B cell (primary cell): ENCODE measurements around the gene TMEM80. TPM values are rescaled to one million over a fixed set of nuclear protein-coding genes. Genes with fewer than 3 reads are reported as not detected.
"Not testable (repeated sequence)": the region's sequence is repeated elsewhere in the genome, so short reads cannot be mapped to it uniquely, and the experiment has no call there.

Experiments used
- ATAC-seq: fragments of 200-7000 bp; cut with Tn5 transposase; one replicate; pipeline ENCODE4 v1.10.0; 2021; ENCODE audit warnings: low read depth, mild to moderate bottlenecking, moderate number of reproducible peaks, moderate library complexity
- CTCF ChIA-PET: fragments of 350-600 bp; sonication (Branson Sonifier 250); formaldehyde crosslinking; loops from one replicate; lab custom pipeline; 2021; ENCODE audit warnings: antibody characterized with exemption, inconsistent platforms; lab: Charles Lee
- POLR2A ChIA-PET: fragments of 350-600 bp; sonication (Branson Sonifier 250); formaldehyde crosslinking; loops from one replicate; lab custom pipeline; 2021; ENCODE audit warnings: antibody characterized with exemption; lab: Charles Lee
- DNase-seq: peaks from one replicate; pipeline ENCODE4 v3.0.0; 2013
- H2AFZ ChIP-seq: 2 replicates; pipeline ENCODE4 v1.6.1; 2012; ENCODE audit warnings: mild to moderate bottlenecking, low read depth, low read length; ENCODE audit not compliant: insufficient read depth, poor library complexity, severe bottlenecking
- H3K27ac ChIP-seq, 2 donors: 1 replicate in 1 of 2; 2 replicates in 1 of 2; pipeline ENCODE4 v1.5.1; 2012 to 2013; ENCODE audit warnings: low read length in 2 of 2, mild to moderate bottlenecking in 2 of 2, moderate library complexity in 1 of 2
- H3K27me3 ChIP-seq, 4 experiments: fragments of 200-600 bp in 1 of 4; sonication (generic) in 1 of 4; replicated peaks in 1 of 4; 1 replicate in 2 of 4; 2 replicates in 2 of 4; pipeline versions ENCODE4 v1.6.1 to v1.7.0; 2013 to 2016; ENCODE audit warnings: low read length in 3 of 4, mild to moderate bottlenecking in 2 of 4, mixed read lengths in 1 of 4, moderate library complexity in 1 of 4; ENCODE audit not compliant: insufficient read depth in 4 of 4, control insufficient read depth in 3 of 4; ENCODE audit errors: control extremely low read depth in 1 of 4
- H3K36me3 ChIP-seq, 2 experiments: replicated peaks in 1 of 2; 1 replicate in 1 of 2; 2 replicates in 1 of 2; pipeline versions ENCODE4 v1.6.1 to v1.7.1; 2013; ENCODE audit warnings: low read length in 1 of 2; ENCODE audit not compliant: insufficient read depth in 2 of 2, control insufficient read depth in 1 of 2; ENCODE audit errors: control extremely low read depth in 1 of 2, extremely low read depth in 1 of 2
- H3K4me1 ChIP-seq, 2 donors: fragments of 200-600 bp in 1 of 2; sonication (generic) in 1 of 2; 1 replicate in 1 of 2; 2 replicates in 1 of 2; pipeline versions ENCODE4 v1.5.1 to v1.6.1; 2013 to 2017; ENCODE audit warnings: low read length in 2 of 2; ENCODE audit not compliant: control insufficient read depth in 2 of 2, insufficient read depth in 2 of 2
- H3K4me2 ChIP-seq: replicated peaks from 2 replicates; pipeline ENCODE3; 2012; ENCODE audit warnings: mild to moderate bottlenecking, low read depth, low read length; ENCODE audit not compliant: poor library complexity, severe bottlenecking
- H3K4me3 ChIP-seq, 5 experiments: fragments of 200-600 bp in 1 of 5; sonication (generic) in 1 of 5; 1 replicate in 3 of 5; 2 replicates in 2 of 5; pipeline versions ENCODE4 v1.5.1 to v1.7.0; 2011 to 2016; ENCODE audit warnings: low read length in 4 of 5, mild to moderate bottlenecking in 4 of 5, low read depth in 2 of 5, control low read depth in 1 of 5, moderate library complexity in 1 of 5; ENCODE audit not compliant: insufficient read depth in 1 of 5; ENCODE audit errors: control extremely low read depth in 1 of 5, extremely low read depth in 1 of 5
- H3K79me2 ChIP-seq: fragments of 200-600 bp; sonication (generic); one replicate; pipeline ENCODE4 v1.6.0; 2016; ENCODE audit warnings: low read length; ENCODE audit not compliant: control insufficient read depth, insufficient read depth
- H3K9ac ChIP-seq: fragments of 200-600 bp; sonication (generic); 2 replicates; pipeline ENCODE4 v1.6.1; 2017; ENCODE audit warnings: mild to moderate bottlenecking, low read length, moderate library complexity
- H3K9me3 ChIP-seq, 3 donors: one replicate each; pipeline versions ENCODE4 v1.6.1 to v1.7.1; 2013; ENCODE audit warnings: low read length in 2 of 3; ENCODE audit not compliant: control insufficient read depth in 2 of 3, insufficient read depth in 1 of 3; ENCODE audit errors: control extremely low read depth in 1 of 3
- H4K20me1 ChIP-seq: 2 replicates; pipeline ENCODE4 v1.6.0; 2012; ENCODE audit warnings: mild to moderate bottlenecking, low read length; ENCODE audit not compliant: insufficient read depth, control insufficient read depth, poor library complexity, severe bottlenecking
- H3K27ac Mint-ChIP-seq: one replicate; pipeline ENCODE4 v1.8.0; 2021; ENCODE audit warnings: mixed read lengths
- H3K27me3 Mint-ChIP-seq: one replicate; pipeline ENCODE4 v1.8.0; 2021; ENCODE audit warnings: mixed read lengths
- H3K4me1 Mint-ChIP-seq: one replicate; pipeline ENCODE4 v1.8.0; 2021; ENCODE audit warnings: mixed read lengths
- H3K4me3 Mint-ChIP-seq: one replicate; pipeline ENCODE4 v1.8.0; 2021; ENCODE audit warnings: mixed read lengths
- H3K9me3 Mint-ChIP-seq: one replicate; pipeline ENCODE4 v1.8.0; 2022; ENCODE audit warnings: mixed read lengths; ENCODE audit not compliant: insufficient read depth
- EZH2 ChIP-seq: IDR thresholded peaks from 2 replicates; pipeline ENCODE4 v1.6.1; 2012; ENCODE audit warnings: borderline replicate concordance, low read depth, mild to moderate bottlenecking, moderate library complexity, low read length; ENCODE audit not compliant: insufficient read depth, poor library complexity, severe bottlenecking
- WGBS: methylation state at CpG from one replicate; pipeline ENCODE4 v1.1.5; 2013; ENCODE audit warnings: missing lambda C conversion rate; ENCODE audit not compliant: insufficient coverage; 5-methylcytosine and 5-hydroxymethylcytosine counted together
- intact Hi-C: fragments of 100-400 bp; cut with micrococcal nuclease; formaldehyde crosslinking; loops from one replicate; pipeline ENCODE4 v1.10.0; 2022
- polyA plus RNA-seq: library from polyadenylated mRNA; depleted of rRNA; stranded (reverse); fragments of >200 nt; gene quantifications from 2 replicates; pipeline ENCODE4 v1.2.3, GENCODE V29; 2012
- total RNA-seq, 2 donors: library from RNA; stranded (reverse); fragments of 120-200 nt in 1 of 2; gene quantifications; 1 replicate in 1 of 2; 2 replicates in 1 of 2; pipeline versions ENCODE4 v1.2.3 to v1.2.4, GENCODE V29; 2013 to 2022
- TF ChIP-seq, protein P1 (sequence below): fragments of 200-600 bp; IDR thresholded peaks from one replicate; pipeline ENCODE4 v1.8.0; 2022; ENCODE audit warnings: antibody characterized with exemption, mild to moderate bottlenecking

Gene TMEM80
- total and polyA plus RNA-seq, 2 donors (not counting 1 experiment from before 2014, with no cell fraction given) = 72.5 to 84.1 TPM

DNA sequence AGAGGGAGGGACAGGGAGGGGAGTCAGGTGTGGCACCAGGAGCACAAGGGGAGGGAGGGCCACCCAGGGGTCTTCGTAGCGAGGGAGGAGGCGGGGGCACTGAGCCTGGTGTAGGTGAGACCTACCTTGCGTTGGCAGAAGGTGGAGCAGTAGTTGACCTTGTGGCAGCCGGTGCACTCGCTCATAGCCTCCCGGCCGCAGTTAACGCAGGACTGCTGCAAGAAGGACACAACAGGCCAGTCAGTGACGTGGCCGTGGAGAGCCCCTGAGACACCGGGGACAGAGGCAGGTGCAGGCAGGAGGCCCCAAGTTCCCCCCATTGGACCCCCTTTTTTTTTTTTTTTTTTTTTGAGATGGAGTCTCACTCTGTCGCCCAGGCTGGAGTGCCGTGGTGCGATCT lies 41.8 kb upstream of the TMEM80 start:
- Histone ChIP-seq H3K27me3 (no peaks in the 10 kb centered on the region), H3K27ac (no peak overlapping the region), H2AFZ (no peak overlapping the region), H3K36me3 (peaks cover 0 to 18% of the 10 kb centered on the region in 2 experiments), H3K4me1 (no peaks in the 10 kb centered on the region), H3K9ac (no peak overlapping the region), H4K20me1 (no peaks in the 10 kb centered on the region), H3K4me3 (no peak overlapping the region), H3K9me3 (no peaks in the 10 kb centered on the region), H3K79me2 (peaks cover 4% of the 10 kb centered on the region), H3K4me2 (no peak overlapping the region)
- no peak for TF ChIP-seq EZH2
- TF ChIP-seq, protein P1, sequence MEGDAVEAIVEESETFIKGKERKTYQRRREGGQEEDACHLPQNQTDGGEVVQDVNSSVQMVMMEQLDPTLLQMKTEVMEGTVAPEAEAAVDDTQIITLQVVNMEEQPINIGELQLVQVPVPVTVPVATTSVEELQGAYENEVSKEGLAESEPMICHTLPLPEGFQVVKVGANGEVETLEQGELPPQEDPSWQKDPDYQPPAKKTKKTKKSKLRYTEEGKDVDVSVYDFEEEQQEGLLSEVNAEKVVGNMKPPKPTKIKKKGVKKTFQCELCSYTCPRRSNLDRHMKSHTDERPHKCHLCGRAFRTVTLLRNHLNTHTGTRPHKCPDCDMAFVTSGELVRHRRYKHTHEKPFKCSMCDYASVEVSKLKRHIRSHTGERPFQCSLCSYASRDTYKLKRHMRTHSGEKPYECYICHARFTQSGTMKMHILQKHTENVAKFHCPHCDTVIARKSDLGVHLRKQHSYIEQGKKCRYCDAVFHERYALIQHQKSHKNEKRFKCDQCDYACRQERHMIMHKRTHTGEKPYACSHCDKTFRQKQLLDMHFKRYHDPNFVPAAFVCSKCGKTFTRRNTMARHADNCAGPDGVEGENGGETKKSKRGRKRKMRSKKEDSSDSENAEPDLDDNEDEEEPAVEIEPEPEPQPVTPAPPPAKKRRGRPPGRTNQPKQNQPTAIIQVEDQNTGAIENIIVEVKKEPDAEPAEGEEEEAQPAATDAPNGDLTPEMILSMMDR = no peak
- 97% methylated on average over 12 of the region's 15 CpGs for WGBS
- Mint-ChIP-seq H3K27ac (no peak overlapping the region), H3K4me1 (no peaks in the 10 kb centered on the region), H3K9me3 (no peaks in the 10 kb centered on the region), H3K27me3 (no peaks in the 10 kb centered on the region), H3K4me3 (no peak overlapping the region)
- no peak for ATAC-seq
- intact Hi-C loops = no loop called here
- no peak for DNase-seq
- ChIA-PET CTCF (interaction anchor here (0.5 kb wide), 1 partner anchor 16 kb away, joined by 3 read pairs; no protein-coding TSS in a partner anchor), POLR2A (interaction anchor here (0.7 kb wide), 1 partner anchor 95 kb away, joined by 5 read pairs; no protein-coding TSS in a partner anchor)

DNA sequence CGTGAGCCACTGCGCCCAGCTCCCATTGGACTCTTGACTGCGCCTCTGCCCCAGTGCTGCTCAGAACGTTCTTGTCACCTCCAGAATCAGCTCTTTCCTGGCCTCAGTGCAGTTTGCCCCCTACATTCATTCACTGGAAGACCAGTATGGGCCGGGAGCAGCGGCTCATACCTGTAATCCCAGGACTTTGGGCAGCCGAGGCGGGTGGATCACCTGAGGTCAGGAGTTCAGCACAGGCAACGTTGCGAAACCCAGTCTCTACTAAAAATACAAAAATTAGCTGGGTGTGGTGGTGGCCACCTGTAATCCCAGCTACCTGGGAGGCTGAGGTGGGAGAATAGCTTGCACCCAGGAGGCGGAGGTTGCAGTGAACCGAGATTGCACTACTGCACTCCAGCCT lies 41.2 kb upstream of the TMEM80 start:
- H3K4me1 ChIP-seq, H3K4me3 Mint-ChIP-seq, DNase-seq, H3K27me3 ChIP-seq, H3K79me2 ChIP-seq, H3K9ac ChIP-seq, H3K4me1 Mint-ChIP-seq, intact Hi-C loops, H3K27ac ChIP-seq, H3K27me3 Mint-ChIP-seq, ATAC-seq, H3K4me3 ChIP-seq, H3K9me3 Mint-ChIP-seq, H2AFZ ChIP-seq, H4K20me1 ChIP-seq, H3K4me2 ChIP-seq, H3K27ac Mint-ChIP-seq, H3K9me3 ChIP-seq: not testable (repeated sequence)
- ChIA-PET CTCF (interaction anchor here (0.5 to 0.6 kb wide), 2 partner anchors 15 to 1117 kb away, joined by 3 to 4 read pairs; no protein-coding TSS in a partner anchor), POLR2A (interaction anchor here (0.7 kb wide), 1 partner anchor 96 kb away, joined by 5 read pairs; no protein-coding TSS in a partner anchor)
- whole genome bisulfite sequencing = 92% methylated on average over 5 of the region's 12 CpGs
- peaks cover 0 to 20% of the 10 kb centered on the region in 2 experiments for H3K36me3 ChIP-seq
